GM18907 (cell line): ENCODE results near the gene PRPSAP1.

Experiments used
- ATAC-seq: cut with Tn5 transposase; IDR thresholded peaks from one replicate; pipeline ENCODE4 v1.9.1; 2021; ENCODE audit warnings: mild to moderate bottlenecking, moderate library complexity; ENCODE audit not compliant: unreplicated experiment

The PRPSAP1 gene

GRCh38 chr17:76353599-76354316 lies at the start of gene PRPSAP1:
TSS of gene PRPSAP1 (minus strand) at chr17:76353916. CDS start at chr17:76353703, 213 bp downstream.
- peak; percentile 91 for ATAC-seq

GRCh38 chr17:76402711-76403110 lies 49.0 kb upstream of the PRPSAP1 start:
- no peak for ATAC-seq

- ATAC-seq, result no peak
These were observed 45.8 kb upstream of the PRPSAP1 start for GRCh38 chr17:76399175-76400172.

GRCh38 chr17:76398523-76399174 lies 44.9 kb upstream of the PRPSAP1 start:
- no peak for ATAC-seq

- ATAC-seq, result no peak
These were observed 44.2 kb upstream of the PRPSAP1 start for GRCh38 chr17:76397687-76398522.

GRCh38 chr17:76397184-76397583 lies 43.5 kb upstream of the PRPSAP1 start:
- no peak for ATAC-seq

GRCh38 chr17:76395980-76396379 lies 42.3 kb upstream of the PRPSAP1 start:
- ATAC-seq, result no peak

- ATAC-seq, result no peak
These were observed 40.5 kb upstream of the PRPSAP1 start for GRCh38 chr17:76394166-76394565.

GRCh38 chr17:76391200-76391715 lies 37.5 kb upstream of the PRPSAP1 start:
- ATAC-seq, result no peak

- ATAC-seq, result no peak
These were observed 36.3 kb upstream of the PRPSAP1 start for GRCh38 chr17:76390003-76390421.

- ATAC-seq, result no peak
These were observed 35.5 kb upstream of the PRPSAP1 start for GRCh38 chr17:76388966-76389888.

GRCh38 chr17:76386966-76387765 lies 33.5 kb upstream of the PRPSAP1 start:
- ATAC-seq, result no peak

GRCh38 chr17:76385892-76386786 lies 32.4 kb upstream of the PRPSAP1 start:
- no peak for ATAC-seq

- ATAC-seq, result no peak
These were observed 31.5 kb upstream of the PRPSAP1 start for GRCh38 chr17:76384987-76385891.

GRCh38 chr17:76384222-76384986 lies 30.7 kb upstream of the PRPSAP1 start, which contains the start of gene SPHK1:
TSS of gene SPHK1 (plus strand) at chr17:76384609. CDS start at chr17:76385645, 1,036 bp downstream.
- ATAC-seq, result peak; percentile 50
